ENCODE measurements around the gene NHLRC3. TPM values are rescaled to one million over a fixed set of nuclear protein-coding genes. Genes with fewer than 3 reads are reported as not detected.

The NHLRC3 gene
- total and polyA plus RNA-seq, 7 donors, result 2.4 to 16.9 (median 14.5) TPM

- intact Hi-C loops (cut with DNase I), result loop anchor here (5.0 kb wide), 1 partner anchor 579 kb away; no protein-coding TSS in a partner anchor
- no peaks in the 10 kb centered on the region for H3K9me3 ChIP-seq
- peaks cover 0 to 58% (median 48%) of the 10 kb centered on the region in 4 donors for H3K4me1 ChIP-seq
- H3K27ac ChIP-seq, result peak overlapping the region; percentile 86 to 87 (median 86)
- TF ChIP-seq POLR2A (IDR thresholded peaks at IDR 0.05) (no peak), EP300 (IDR thresholded peaks at IDR 0.05) (no peak), POLR2AphosphoS5 (IDR thresholded peaks at IDR 0.05) (no peak), CTCF (IDR thresholded peaks at IDR 0.05) (no peak)
- H3K27me3 ChIP-seq, result no peaks in the 10 kb centered on the region
- no peaks in the 10 kb centered on the region for H3K36me3 ChIP-seq
- no peak for DNase-seq
- 0% methylated on average over 15 of the region's 15 CpGs for WGBS, 2 donors
- H3K4me3 ChIP-seq, result peak overlapping the region; percentile 87 to 99 (median 94)
These were observed 344 bp downstream of the NHLRC3 start for GRCh38 chr13:39038569-39039030.

- H3K9me3 ChIP-seq, result no peaks in the 10 kb centered on the region
- intact Hi-C loops (cut with DNase I), result loop anchor here (5.0 kb wide), 1 partner anchor 578 kb away; no protein-coding TSS in a partner anchor
- DNase-seq, result no peak
- WGBS, 2 donors, result 7 to 14% methylated on average over 7 of the region's 7 CpGs
- H3K27ac ChIP-seq, result peak overlapping the region; percentile 86 to 87 (median 86)
- TF ChIP-seq POLR2AphosphoS5 (IDR thresholded peaks at IDR 0.05), result no peak
- peaks cover 0 to 4% (median 0%) of the 10 kb centered on the region in 4 donors for H3K36me3 ChIP-seq
- H3K27me3 ChIP-seq, result no peaks in the 10 kb centered on the region
- peaks cover 0 to 53% (median 46%) of the 10 kb centered on the region in 4 donors for H3K4me1 ChIP-seq
- peak overlapping the region; percentile 87 to 99 (median 94) for H3K4me3 ChIP-seq
These were observed 785 bp downstream of the NHLRC3 start for GRCh38 chr13:39039041-39039440.

- DNase-seq, result no peak
- intact Hi-C loops (cut with DNase I), result no loop called here
- Histone ChIP-seq H3K9me3 (no peaks in the 10 kb centered on the region), H3K4me3 (no peak overlapping the region), H3K4me1 (peaks cover 0 to 42% (median 37%) of the 10 kb centered on the region in 4 donors), H3K36me3 (peaks cover 0 to 15% (median 3%) of the 10 kb centered on the region in 4 donors), H3K27ac (peak overlapping the region in 1 of 4 donors; percentile 15), H3K27me3 (no peaks in the 10 kb centered on the region)
- TF ChIP-seq POLR2A (IDR thresholded peaks at IDR 0.05) (no peak), CTCF (IDR thresholded peaks at IDR 0.05) (no peak), POLR2AphosphoS5 (IDR thresholded peaks at IDR 0.05) (no peak), EP300 (IDR thresholded peaks at IDR 0.05) (no peak)
- WGBS, 2 donors, result 62 to 64% methylated on average over 1 of the region's 1 CpG
These were observed 1.9 kb downstream of the NHLRC3 start for GRCh38 chr13:39040206-39040605.

- TF ChIP-seq CTCF (IDR thresholded peaks at IDR 0.05) (no peak), POLR2A (IDR thresholded peaks at IDR 0.05) (no peak)
- H3K27ac ChIP-seq, result no peak overlapping the region
- peaks cover 0 to 16% (median 10%) of the 10 kb centered on the region in 4 donors for H3K4me1 ChIP-seq
- DNase-seq, result no peak
- peaks cover 0 to 25% (median 3%) of the 10 kb centered on the region in 4 donors for H3K36me3 ChIP-seq
- 87 to 95% methylated on average over 3 of the region's 3 CpGs for WGBS, 2 donors
- H3K4me3 ChIP-seq, result no peak overlapping the region
- H3K9me3 ChIP-seq, result no peaks in the 10 kb centered on the region
- intact Hi-C loops (cut with DNase I), result no loop called here
- H3K27me3 ChIP-seq, result no peaks in the 10 kb centered on the region
These were observed 6.3 kb downstream of the NHLRC3 start for GRCh38 chr13:39044536-39044935.

DNA sequence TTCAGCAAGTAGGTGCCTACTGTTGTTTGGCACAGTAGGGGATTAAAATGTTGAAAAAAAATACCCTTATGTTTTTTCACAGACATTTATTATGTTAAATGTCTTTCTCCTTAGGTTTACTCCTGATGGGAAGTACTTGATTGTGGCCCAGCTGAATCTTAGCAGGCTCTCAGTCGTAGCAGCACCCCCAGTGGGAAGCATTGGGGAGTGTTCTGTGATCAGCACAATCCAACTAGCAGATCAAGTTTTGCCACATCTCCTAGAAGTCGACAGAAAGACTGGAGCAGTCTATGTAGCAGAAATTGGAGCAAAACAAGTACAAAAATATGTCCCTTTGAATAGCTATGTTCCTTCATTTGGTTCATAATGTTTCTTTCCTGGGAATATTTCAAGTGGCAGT, 9.3 kb downstream of the NHLRC3 start:
- no peak for TF ChIP-seq EP300 (IDR thresholded peaks at IDR 0.05)
- no peak for TF ChIP-seq POLR2A (IDR thresholded peaks at IDR 0.05)
- no peak for TF ChIP-seq CTCF (IDR thresholded peaks at IDR 0.05)
- Histone ChIP-seq H3K27ac (no peak overlapping the region), H3K9me3 (no peaks in the 10 kb centered on the region), H3K36me3 (peaks cover 0 to 29% (median 3%) of the 10 kb centered on the region in 4 donors), H3K4me3 (no peak overlapping the region), H3K4me1 (no peaks in the 10 kb centered on the region), H3K27me3 (no peaks in the 10 kb centered on the region)
- intact Hi-C loops (cut with DNase I), result no loop called here
- WGBS, 2 donors, result 23 to 44% methylated on average over 2 of the region's 2 CpGs
- DNase-seq, result no peak
